AG09319 (cell line): ENCODE measurements around the gene SHISAL2A.

Experiments
- DNase-seq: peaks from one replicate; pipeline ENCODE4 v3.0.0-alpha.2; 2010; ENCODE audit warnings: low read depth; ENCODE audit errors: extremely low read depth
- TF ChIP-seq, protein P1 (sequence below): IDR thresholded peaks from 2 replicates; pipeline ENCODE4 v1.5.1; 2011; ENCODE audit warnings: low read depth, mild to moderate bottlenecking, inconsistent platforms, low read length, moderate library complexity

Gene SHISAL2A

DNA sequence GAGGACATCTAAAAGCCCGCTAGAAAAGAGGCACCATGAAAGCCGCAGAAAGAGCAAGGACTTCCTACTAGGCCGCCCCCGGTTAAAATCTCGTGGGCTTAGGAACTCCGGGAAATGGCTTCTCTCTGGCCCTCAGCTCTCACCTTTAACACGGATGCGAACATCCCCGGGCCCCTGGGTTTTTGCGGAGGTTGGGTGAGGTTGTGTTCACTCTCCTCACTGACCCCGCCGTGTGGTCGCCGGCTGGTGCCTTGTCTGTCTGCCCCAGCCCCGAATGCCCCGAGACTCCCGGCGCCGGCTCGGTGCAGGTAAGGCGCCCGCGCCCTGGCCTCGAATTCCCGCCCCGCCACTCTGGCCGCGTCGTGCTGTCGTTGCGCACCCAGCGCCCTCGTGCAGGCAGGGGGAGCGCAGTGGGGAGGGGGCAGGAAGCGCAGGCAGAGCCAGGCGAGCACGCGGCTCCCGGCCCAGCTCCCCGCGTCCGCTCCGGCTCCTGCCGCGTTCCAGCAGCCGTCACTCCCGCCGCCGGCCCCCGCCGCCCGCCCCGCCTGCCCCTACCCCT is at the start of gene SHISAL2A:
TSS of gene SHISAL2A (plus strand) at position 437 of the 559 bp plus-strand sequence. CDS start 326 bp downstream, outside the sequence.
- DNase-seq = no peak
- TF ChIP-seq, protein P1, sequence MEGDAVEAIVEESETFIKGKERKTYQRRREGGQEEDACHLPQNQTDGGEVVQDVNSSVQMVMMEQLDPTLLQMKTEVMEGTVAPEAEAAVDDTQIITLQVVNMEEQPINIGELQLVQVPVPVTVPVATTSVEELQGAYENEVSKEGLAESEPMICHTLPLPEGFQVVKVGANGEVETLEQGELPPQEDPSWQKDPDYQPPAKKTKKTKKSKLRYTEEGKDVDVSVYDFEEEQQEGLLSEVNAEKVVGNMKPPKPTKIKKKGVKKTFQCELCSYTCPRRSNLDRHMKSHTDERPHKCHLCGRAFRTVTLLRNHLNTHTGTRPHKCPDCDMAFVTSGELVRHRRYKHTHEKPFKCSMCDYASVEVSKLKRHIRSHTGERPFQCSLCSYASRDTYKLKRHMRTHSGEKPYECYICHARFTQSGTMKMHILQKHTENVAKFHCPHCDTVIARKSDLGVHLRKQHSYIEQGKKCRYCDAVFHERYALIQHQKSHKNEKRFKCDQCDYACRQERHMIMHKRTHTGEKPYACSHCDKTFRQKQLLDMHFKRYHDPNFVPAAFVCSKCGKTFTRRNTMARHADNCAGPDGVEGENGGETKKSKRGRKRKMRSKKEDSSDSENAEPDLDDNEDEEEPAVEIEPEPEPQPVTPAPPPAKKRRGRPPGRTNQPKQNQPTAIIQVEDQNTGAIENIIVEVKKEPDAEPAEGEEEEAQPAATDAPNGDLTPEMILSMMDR = no peak

DNA sequence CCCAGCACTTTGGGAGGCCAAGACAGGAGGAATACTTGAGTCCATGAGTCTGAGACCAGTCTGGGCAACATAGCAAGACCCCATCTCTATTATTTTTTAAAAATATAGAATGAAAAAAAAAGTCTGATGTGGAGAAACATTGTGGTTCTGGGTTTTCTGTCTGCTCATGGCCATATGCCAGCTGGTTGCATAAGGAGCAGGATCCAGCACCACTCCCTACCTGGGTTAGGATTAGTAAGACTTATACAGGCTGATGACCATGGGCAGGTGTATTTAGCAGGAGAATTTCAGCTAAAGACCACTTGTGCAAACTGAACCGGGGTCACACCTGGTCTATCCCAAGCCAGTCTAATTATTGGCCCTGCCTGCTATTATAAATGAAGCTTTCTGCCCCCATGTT is 47.5 kb upstream of the SHISAL2A start:
- no peak for DNase-seq
- TF ChIP-seq, protein P1 = no peak

DNA sequence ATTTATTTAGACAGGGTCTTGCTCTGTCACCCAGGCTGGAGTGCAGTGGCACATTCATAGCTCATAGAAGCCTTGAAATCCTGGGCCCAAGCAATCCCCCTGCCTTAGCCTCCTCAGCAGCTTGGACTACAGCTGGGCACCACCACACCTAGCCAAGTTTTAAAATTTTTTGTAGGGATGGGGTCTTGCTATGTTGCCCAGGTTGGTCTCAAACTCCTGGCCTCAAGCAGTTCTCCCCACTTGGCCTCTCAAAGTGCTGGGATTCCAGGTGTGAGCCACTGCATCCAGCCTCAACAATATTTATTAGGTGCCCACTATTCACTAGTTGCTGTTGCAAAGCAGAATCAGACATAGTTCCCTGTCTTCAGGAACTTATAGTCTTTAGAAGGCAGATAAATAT is 44.9 kb upstream of the SHISAL2A start:
- no peak for DNase-seq

DNA sequence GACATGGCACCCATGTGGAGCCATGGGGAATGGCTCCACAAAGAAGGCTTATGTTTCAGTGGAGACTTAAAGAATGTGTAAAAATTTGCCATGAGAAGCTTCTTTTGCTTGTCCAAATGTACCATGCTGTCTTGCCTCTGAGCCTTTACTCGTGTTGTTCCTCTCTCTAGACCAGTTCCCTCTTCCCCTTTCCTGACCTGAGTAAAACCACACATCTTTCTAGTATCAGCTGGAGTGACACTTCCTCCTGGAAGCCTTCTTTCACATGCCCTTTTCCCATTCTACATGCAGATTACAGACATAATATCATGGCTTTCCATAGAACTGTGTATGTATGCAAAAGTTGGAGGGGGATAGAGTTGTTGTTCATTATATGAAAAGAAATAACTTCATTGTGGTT is 44.4 kb upstream of the SHISAL2A start:
- TF ChIP-seq, protein P1 = no peak
- DNase-seq = no peak

More for the DNA sequence above, 44.9 kb upstream of the SHISAL2A start:
- TF ChIP-seq, protein P1 = no peak

DNA sequence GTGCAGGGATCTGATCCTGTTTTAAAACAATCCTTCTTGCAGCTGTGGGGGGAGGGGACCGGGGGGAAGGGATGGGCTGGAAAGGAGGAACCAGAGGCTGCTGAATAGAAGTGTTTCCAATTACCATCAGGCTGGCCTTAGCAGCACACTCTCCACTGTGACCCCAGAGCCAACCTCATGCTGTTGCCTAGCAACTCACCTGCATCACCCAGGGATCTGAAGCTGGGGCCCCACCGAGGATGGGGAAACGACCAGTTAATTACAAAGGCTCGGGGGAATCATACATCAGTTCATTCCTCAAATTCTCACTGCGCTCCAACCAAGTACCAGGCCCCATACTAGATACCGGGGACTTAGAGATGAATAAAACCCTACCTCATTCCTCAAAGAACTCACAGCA is 42.7 kb upstream of the SHISAL2A start:
- DNase-seq = no peak
- TF ChIP-seq, protein P1 = no peak

DNA sequence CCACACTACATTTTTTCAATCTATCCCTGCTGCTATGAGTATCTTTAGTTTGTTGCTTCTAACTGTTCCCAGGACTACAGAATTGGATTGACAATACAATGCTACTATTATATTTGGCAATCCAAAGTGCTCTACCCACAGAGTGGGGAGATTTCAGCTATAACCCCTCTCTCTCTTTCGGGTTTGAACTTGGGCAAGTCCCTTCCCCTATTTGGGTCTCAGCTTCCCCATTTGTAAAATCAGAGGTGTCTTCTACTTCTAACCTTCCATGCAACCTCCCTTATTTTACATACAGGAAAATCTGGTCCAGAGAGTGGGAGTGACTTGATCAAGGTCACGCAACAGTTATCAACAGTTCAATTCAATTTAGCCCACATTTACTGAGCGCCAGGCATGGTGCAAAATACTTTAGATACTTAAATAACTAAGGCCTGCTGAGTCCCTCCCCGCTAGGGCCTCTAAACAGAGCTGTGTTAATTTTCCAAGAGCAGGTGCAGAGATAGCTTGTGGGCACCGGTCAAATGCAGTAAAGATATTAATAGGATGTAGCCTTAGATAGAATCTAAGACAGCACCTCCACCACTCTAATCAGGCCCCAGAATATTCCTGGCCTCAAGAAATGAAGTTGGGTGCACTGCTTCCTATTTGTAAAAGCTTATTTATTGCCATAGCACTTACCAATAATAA is 40.2 kb upstream of the SHISAL2A start:
- DNase-seq = no peak
- TF ChIP-seq, protein P1 = no peak

DNA sequence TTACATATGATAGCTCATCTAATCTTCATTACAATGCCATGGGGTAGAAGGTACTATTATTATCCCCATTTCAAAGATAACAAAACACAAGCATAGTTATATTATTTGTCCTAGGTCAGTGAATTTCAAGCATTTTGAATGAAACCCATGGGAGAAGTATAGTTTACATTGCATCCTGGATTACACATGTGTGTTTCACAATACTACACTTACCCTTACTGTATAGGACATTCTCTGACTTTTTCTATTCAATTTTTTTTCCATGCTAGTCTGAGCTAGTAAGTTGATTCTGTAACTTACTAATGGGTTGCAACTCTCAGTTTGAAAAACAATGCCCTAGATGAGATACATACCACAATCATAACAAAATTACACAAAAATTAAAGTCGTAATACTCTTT is 39.5 kb upstream of the SHISAL2A start:
- TF ChIP-seq, protein P1 = no peak
- no peak for DNase-seq
